ENCODE results near the gene OR6C70. TPM values are rescaled to one million over a fixed set of nuclear protein-coding genes. Genes with fewer than 3 reads are reported as not detected.

Gene OR6C70
- total RNA-seq, 1 experiment from 2014 or later, result not detected

DNA sequence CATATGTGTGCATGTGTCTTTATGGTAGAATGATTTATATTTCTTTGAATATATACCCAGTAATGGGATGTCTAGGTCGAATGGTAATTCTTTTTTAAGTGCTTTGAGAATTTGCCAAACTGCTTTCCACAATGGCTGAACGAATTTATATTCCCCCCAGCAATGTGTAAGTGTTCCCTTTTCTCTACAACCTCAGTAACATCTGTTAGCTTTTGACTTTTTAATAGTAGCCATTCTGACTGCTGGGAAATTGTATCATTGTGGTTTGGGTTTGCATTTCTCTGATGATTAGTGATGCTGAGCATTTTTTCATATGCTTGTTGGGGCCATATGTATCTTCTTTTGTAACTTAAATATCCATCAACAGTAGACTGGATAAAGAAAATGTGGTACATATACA is 31.7 kb upstream of the OR6C70 start (continued):
- TF ChIP-seq, protein P1, sequence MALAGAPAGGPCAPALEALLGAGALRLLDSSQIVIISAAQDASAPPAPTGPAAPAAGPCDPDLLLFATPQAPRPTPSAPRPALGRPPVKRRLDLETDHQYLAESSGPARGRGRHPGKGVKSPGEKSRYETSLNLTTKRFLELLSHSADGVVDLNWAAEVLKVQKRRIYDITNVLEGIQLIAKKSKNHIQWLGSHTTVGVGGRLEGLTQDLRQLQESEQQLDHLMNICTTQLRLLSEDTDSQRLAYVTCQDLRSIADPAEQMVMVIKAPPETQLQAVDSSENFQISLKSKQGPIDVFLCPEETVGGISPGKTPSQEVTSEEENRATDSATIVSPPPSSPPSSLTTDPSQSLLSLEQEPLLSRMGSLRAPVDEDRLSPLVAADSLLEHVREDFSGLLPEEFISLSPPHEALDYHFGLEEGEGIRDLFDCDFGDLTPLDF (CRISPR knock-in tag; IDR thresholded peaks at IDR 0.05), result no peak
- TF ChIP-seq, protein P2, sequence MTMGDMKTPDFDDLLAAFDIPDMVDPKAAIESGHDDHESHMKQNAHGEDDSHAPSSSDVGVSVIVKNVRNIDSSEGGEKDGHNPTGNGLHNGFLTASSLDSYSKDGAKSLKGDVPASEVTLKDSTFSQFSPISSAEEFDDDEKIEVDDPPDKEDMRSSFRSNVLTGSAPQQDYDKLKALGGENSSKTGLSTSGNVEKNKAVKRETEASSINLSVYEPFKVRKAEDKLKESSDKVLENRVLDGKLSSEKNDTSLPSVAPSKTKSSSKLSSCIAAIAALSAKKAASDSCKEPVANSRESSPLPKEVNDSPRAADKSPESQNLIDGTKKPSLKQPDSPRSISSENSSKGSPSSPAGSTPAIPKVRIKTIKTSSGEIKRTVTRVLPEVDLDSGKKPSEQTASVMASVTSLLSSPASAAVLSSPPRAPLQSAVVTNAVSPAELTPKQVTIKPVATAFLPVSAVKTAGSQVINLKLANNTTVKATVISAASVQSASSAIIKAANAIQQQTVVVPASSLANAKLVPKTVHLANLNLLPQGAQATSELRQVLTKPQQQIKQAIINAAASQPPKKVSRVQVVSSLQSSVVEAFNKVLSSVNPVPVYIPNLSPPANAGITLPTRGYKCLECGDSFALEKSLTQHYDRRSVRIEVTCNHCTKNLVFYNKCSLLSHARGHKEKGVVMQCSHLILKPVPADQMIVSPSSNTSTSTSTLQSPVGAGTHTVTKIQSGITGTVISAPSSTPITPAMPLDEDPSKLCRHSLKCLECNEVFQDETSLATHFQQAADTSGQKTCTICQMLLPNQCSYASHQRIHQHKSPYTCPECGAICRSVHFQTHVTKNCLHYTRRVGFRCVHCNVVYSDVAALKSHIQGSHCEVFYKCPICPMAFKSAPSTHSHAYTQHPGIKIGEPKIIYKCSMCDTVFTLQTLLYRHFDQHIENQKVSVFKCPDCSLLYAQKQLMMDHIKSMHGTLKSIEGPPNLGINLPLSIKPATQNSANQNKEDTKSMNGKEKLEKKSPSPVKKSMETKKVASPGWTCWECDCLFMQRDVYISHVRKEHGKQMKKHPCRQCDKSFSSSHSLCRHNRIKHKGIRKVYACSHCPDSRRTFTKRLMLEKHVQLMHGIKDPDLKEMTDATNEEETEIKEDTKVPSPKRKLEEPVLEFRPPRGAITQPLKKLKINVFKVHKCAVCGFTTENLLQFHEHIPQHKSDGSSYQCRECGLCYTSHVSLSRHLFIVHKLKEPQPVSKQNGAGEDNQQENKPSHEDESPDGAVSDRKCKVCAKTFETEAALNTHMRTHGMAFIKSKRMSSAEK (CRISPR knock-in tag; IDR thresholded peaks at IDR 0.05; ENCODE audit: borderline replicate concordance), result no peak
- TF ChIP-seq NR1H2 (CRISPR knock-in tag; IDR thresholded peaks at IDR 0.05), result no peak

DNA sequence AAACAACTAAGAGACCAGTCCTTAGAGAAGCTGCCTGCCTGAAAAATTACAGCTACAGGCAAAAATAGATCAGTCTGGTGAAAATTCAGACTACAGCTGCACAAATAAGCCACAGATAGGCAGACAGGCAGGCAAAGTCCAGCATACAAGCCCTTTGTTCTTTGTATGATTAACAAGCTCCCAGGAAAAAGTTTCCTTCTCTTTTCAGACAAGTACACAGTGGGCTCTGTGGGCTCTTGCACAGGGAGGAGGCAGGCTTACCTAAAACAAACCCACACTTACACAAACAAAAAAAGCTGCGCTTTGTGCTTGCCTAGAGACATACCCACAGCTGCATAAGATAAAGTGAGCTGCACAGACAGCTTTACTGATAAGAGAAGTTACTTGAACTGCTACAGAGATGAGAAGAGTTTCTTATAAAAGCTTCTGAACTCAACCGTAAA is 29.9 kb upstream of the OR6C70 start:
- ChIA-PET CTCF (interaction anchor here (0.6 kb wide), 1 partner anchor 385 kb away, joined by 3 read pairs; no protein-coding TSS in a partner anchor), POLR2A (no interaction called here)
- no peaks in the 10 kb centered on the region for H3K9me3 Mint-ChIP-seq
- H3K27ac Mint-ChIP-seq, result no peak overlapping the region
- H3K4me1 Mint-ChIP-seq, result peaks cover 3% of the 10 kb centered on the region; the same call in 1 of the 2 replicates
- TF ChIP-seq, protein P3, sequence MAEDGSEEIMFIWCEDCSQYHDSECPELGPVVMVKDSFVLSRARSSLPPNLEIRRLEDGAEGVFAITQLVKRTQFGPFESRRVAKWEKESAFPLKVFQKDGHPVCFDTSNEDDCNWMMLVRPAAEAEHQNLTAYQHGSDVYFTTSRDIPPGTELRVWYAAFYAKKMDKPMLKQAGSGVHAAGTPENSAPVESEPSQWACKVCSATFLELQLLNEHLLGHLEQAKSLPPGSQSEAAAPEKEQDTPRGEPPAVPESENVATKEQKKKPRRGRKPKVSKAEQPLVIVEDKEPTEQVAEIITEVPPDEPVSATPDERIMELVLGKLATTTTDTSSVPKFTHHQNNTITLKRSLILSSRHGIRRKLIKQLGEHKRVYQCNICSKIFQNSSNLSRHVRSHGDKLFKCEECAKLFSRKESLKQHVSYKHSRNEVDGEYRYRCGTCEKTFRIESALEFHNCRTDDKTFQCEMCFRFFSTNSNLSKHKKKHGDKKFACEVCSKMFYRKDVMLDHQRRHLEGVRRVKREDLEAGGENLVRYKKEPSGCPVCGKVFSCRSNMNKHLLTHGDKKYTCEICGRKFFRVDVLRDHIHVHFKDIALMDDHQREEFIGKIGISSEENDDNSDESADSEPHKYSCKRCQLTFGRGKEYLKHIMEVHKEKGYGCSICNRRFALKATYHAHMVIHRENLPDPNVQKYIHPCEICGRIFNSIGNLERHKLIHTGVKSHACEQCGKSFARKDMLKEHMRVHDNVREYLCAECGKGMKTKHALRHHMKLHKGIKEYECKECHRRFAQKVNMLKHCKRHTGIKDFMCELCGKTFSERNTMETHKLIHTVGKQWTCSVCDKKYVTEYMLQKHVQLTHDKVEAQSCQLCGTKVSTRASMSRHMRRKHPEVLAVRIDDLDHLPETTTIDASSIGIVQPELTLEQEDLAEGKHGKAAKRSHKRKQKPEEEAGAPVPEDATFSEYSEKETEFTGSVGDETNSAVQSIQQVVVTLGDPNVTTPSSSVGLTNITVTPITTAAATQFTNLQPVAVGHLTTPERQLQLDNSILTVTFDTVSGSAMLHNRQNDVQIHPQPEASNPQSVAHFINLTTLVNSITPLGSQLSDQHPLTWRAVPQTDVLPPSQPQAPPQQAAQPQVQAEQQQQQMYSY (CRISPR knock-in tag; IDR thresholded peaks at IDR 0.05), result no peak
- TF ChIP-seq NR2C2 (CRISPR knock-in tag; IDR thresholded peaks at IDR 0.05) (no peak), RELA (CRISPR knock-in tag; IDR thresholded peaks at IDR 0.05; ENCODE audit: borderline replicate concordance) (no peak), GTF2I (CRISPR knock-in tag; conservative IDR thresholded peaks at IDR 0.05) (no peak), FOXP1 (CRISPR knock-in tag; IDR thresholded peaks at IDR 0.05; ENCODE audit: borderline replicate concordance) (no peak), ZNF671 (CRISPR knock-in tag; IDR thresholded peaks at IDR 0.05) (no peak), TEAD1 (CRISPR knock-in tag; IDR thresholded peaks at IDR 0.05) (no peak)
- TF ChIP-seq, protein P4, sequence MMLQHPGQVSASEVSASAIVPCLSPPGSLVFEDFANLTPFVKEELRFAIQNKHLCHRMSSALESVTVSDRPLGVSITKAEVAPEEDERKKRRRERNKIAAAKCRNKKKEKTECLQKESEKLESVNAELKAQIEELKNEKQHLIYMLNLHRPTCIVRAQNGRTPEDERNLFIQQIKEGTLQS (CRISPR knock-in tag; conservative IDR thresholded peaks at IDR 0.05), result no peak
- TF ChIP-seq, protein P5, sequence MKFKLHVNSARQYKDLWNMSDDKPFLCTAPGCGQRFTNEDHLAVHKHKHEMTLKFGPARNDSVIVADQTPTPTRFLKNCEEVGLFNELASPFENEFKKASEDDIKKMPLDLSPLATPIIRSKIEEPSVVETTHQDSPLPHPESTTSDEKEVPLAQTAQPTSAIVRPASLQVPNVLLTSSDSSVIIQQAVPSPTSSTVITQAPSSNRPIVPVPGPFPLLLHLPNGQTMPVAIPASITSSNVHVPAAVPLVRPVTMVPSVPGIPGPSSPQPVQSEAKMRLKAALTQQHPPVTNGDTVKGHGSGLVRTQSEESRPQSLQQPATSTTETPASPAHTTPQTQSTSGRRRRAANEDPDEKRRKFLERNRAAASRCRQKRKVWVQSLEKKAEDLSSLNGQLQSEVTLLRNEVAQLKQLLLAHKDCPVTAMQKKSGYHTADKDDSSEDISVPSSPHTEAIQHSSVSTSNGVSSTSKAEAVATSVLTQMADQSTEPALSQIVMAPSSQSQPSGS (CRISPR knock-in tag; IDR thresholded peaks at IDR 0.05; ENCODE audit: borderline replicate concordance, low read depth), result no peak
- TF ChIP-seq, protein P6, sequence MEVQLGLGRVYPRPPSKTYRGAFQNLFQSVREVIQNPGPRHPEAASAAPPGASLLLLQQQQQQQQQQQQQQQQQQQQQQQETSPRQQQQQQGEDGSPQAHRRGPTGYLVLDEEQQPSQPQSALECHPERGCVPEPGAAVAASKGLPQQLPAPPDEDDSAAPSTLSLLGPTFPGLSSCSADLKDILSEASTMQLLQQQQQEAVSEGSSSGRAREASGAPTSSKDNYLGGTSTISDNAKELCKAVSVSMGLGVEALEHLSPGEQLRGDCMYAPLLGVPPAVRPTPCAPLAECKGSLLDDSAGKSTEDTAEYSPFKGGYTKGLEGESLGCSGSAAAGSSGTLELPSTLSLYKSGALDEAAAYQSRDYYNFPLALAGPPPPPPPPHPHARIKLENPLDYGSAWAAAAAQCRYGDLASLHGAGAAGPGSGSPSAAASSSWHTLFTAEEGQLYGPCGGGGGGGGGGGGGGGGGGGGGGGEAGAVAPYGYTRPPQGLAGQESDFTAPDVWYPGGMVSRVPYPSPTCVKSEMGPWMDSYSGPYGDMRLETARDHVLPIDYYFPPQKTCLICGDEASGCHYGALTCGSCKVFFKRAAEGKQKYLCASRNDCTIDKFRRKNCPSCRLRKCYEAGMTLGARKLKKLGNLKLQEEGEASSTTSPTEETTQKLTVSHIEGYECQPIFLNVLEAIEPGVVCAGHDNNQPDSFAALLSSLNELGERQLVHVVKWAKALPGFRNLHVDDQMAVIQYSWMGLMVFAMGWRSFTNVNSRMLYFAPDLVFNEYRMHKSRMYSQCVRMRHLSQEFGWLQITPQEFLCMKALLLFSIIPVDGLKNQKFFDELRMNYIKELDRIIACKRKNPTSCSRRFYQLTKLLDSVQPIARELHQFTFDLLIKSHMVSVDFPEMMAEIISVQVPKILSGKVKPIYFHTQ (CRISPR knock-in tag; IDR thresholded peaks at IDR 0.05), result no peak
- TF ChIP-seq, protein P7, sequence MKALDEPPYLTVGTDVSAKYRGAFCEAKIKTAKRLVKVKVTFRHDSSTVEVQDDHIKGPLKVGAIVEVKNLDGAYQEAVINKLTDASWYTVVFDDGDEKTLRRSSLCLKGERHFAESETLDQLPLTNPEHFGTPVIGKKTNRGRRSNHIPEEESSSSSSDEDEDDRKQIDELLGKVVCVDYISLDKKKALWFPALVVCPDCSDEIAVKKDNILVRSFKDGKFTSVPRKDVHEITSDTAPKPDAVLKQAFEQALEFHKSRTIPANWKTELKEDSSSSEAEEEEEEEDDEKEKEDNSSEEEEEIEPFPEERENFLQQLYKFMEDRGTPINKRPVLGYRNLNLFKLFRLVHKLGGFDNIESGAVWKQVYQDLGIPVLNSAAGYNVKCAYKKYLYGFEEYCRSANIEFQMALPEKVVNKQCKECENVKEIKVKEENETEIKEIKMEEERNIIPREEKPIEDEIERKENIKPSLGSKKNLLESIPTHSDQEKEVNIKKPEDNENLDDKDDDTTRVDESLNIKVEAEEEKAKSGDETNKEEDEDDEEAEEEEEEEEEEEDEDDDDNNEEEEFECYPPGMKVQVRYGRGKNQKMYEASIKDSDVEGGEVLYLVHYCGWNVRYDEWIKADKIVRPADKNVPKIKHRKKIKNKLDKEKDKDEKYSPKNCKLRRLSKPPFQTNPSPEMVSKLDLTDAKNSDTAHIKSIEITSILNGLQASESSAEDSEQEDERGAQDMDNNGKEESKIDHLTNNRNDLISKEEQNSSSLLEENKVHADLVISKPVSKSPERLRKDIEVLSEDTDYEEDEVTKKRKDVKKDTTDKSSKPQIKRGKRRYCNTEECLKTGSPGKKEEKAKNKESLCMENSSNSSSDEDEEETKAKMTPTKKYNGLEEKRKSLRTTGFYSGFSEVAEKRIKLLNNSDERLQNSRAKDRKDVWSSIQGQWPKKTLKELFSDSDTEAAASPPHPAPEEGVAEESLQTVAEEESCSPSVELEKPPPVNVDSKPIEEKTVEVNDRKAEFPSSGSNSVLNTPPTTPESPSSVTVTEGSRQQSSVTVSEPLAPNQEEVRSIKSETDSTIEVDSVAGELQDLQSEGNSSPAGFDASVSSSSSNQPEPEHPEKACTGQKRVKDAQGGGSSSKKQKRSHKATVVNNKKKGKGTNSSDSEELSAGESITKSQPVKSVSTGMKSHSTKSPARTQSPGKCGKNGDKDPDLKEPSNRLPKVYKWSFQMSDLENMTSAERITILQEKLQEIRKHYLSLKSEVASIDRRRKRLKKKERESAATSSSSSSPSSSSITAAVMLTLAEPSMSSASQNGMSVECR (CRISPR knock-in tag; IDR thresholded peaks at IDR 0.05; ENCODE audit: borderline replicate concordance), result no peak
- TF ChIP-seq, protein P8, sequence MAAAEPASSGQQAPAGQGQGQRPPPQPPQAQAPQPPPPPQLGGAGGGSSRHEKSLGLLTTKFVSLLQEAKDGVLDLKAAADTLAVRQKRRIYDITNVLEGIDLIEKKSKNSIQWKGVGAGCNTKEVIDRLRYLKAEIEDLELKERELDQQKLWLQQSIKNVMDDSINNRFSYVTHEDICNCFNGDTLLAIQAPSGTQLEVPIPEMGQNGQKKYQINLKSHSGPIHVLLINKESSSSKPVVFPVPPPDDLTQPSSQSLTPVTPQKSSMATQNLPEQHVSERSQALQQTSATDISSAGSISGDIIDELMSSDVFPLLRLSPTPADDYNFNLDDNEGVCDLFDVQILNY (CRISPR knock-in tag; IDR thresholded peaks at IDR 0.05), result no peak
- H3K36me3 Mint-ChIP-seq, result no peaks in the 10 kb centered on the region
- H3K27me3 Mint-ChIP-seq (ENCODE audit: low read depth), result no peaks in the 10 kb centered on the region
- DNase-seq (ENCODE audit: low spot score), result no peak
- no peak for ATAC-seq
- H3K4me3 Mint-ChIP-seq, result no peak overlapping the region
